ENCODE data around the gene GAL3ST1. TPM values are rescaled to one million over a fixed set of nuclear protein-coding genes. Genes with fewer than 3 reads are reported as not detected.
"Not testable (repeated sequence)": the region's sequence is repeated elsewhere in the genome, so short reads cannot be mapped to it uniquely, and the experiment has no call there.

The GAL3ST1 gene
- total and polyA plus RNA-seq, 5 experiments from 2014 or later = 1.1 to 2.7 (median 1.6) TPM; not detected in 2

DNA sequence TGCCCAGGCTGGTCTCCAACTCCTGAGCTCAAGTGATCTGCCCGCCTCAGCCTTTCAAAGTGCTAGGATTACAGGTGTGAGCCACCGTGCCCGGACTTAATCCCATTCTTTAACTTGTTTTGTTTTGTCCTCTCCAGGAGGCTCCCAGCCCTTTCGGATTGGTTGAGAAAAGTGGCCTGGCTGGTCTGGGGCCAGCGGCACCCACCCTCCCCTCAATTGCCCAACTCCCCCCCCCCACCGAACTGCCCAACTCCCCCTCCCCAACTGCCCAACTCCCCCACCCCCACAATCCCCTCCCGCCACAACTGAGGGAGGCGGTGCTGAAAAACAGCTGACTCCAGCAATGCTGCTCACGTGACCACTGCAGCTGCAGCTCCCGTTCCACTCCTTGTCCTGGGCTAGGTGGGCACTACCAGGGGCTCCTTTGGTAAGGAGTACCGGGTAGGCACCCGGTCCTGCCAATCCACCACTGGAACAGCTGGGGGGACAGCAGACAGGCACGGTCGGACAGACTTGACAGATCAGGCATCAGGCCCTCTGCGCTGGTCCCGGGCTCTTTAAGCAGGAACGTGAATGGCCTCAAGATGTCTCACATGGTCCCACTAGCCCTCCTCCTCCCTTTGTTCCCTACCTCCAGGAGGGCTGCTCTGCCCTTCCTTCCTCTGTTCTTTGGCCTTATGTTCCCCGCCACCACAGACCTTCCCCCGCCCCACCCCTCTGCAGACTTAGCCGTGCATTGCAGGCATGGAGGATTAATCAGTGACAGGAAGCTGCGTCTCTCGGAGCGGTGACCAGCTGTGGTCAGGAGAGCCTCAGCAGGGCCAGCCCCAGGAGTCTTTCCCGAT lies 32.2 kb upstream of the GAL3ST1 start, which contains the start of gene TCN2:
TCN2 (plus strand) TSS at position 720 of the 845 bp plus-strand sequence. CDS start 158 bp downstream, outside the sequence.
- DNase-seq (peak in 5 of 10 donors; percentile 10 to 17 (median 13)), ATAC-seq (peak; percentile 66 to 72)
- peak within 1 kb of the TSS; percentile 81 to 92 (median 85) for H3K4me3 Mint-ChIP-seq
- no peaks in the 10 kb centered on the region for H3K9me3 Mint-ChIP-seq
- POLR2A ChIA-PET = interaction anchor here (0.6 to 0.8 kb wide), 4 partner anchors 11 to 392 kb away, joined by 3 to 4 read pairs (median 3); partner anchors contain the start of gene PES1
- H3K36me3 Mint-ChIP-seq = no peaks in the 10 kb centered on the region
- H3K27me3 Mint-ChIP-seq = peaks cover 0 to 4% (median 2%) of the 10 kb centered on the region in 5 donors
- H3K27ac Mint-ChIP-seq = peak within 1 kb of the TSS in 9 of 10 donors; percentile 43 to 92 (median 73)
- H3K4me1 Mint-ChIP-seq = peaks cover 6 to 38% (median 23%) of the 10 kb centered on the region in 4 donors

DNA sequence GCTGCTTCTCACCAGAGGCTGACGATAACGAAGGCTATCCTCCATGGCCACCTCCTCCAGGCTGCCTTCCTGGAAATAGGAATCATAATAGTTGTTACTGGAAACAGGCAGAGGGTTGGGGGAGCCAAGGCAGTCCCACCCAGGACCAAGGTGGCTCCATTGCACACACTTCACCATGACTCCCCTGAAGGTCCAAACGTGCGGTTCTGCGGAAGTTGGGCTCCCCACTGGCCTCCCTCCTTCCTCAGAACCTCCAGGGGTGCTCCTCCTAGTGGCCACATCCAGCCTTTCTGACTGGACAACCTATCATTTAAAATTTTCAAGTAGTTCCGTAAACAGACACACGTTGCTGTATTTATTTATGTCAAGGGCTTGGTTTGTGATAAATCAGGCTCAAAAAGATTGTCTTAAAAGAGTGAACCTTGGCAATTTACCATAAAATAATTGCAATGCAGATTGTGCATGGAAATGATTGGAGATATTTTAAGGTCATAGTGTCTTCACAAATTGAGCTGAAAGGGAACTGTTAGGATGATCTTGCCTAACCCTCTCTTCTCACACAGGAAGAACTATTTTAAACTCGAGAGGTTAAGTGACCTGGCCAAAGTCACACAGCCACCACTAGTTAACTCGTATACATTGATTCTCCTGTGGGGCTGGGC lies 31.1 kb upstream of the GAL3ST1 start:
- peak; percentile 40 to 60 for ATAC-seq
- Mint-ChIP-seq H3K4me1 (peaks cover 6 to 38% (median 23%) of the 10 kb centered on the region in 4 donors), H3K27ac (peak overlapping the region in 2 of 10 donors; percentile 8 to 73), H3K4me3 (peak overlapping the region in 9 of 10 donors; percentile 11 to 88 (median 53)), H3K9me3 (no peaks in the 10 kb centered on the region), H3K27me3 (peaks cover 0 to 4% (median 0%) of the 10 kb centered on the region in 5 donors), H3K36me3 (no peaks in the 10 kb centered on the region)
- POLR2A ChIA-PET = no interaction called here
- DNase-seq = peak in 6 of 10 donors; percentile 10 to 26 (median 18)

DNA sequence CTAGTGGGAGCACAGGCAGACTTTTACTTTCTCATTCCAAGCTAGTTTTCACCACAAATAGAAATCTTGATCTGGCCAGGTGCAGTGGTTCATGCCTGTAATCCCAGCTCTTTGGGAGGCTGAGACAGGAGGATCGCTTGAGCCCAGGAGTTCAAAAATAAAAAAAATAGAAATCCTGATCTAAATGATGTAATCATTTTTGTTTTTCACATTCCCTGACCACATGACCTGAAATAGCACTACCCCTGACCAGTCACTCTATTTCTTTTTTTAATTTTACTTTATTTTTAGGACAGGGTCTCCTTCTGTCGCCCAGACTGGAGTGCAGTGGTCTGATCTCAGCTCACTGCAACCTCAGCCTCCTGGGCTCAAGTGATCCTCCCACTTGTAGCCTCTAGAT lies 30.3 kb upstream of the GAL3ST1 start:
- no peak overlapping the region for H3K4me3 Mint-ChIP-seq
- H3K9me3 Mint-ChIP-seq = no peaks in the 10 kb centered on the region
- H3K27me3 Mint-ChIP-seq = peaks cover 0 to 4% (median 0%) of the 10 kb centered on the region in 5 donors
- no peak overlapping the region for H3K27ac Mint-ChIP-seq
- peaks cover 6 to 31% (median 23%) of the 10 kb centered on the region in 4 donors for H3K4me1 Mint-ChIP-seq
- DNase-seq (no peak), ATAC-seq (no peak)
- POLR2A ChIA-PET = no interaction called here
- no peaks in the 10 kb centered on the region for H3K36me3 Mint-ChIP-seq

DNA sequence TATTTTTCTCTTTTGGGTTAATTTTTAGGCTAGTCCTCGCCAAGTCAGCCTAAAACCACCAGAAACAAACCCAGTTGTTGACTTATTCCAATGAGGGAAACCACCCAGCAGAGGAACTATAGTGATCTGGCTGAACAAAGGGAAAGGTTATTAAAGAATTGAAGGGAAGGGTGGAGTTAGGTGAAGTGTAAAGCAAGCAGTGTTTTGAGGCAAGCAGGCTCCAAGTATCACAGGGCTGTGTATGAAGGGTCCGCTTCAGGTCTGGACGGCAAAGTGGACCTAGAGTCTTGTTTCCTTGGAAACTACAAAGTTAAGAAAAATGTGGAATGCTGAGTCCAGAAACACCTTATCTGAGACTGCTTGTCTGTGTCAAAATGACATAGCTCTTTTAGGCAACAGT lies 29.3 kb upstream of the GAL3ST1 start:
- H3K4me3 Mint-ChIP-seq = no peak overlapping the region
- H3K27ac Mint-ChIP-seq = peak overlapping the region in 1 of 10 donors; percentile 30
- no peaks in the 10 kb centered on the region for H3K9me3 Mint-ChIP-seq
- H3K27me3 Mint-ChIP-seq = peaks cover 0 to 2% (median 0%) of the 10 kb centered on the region in 5 donors
- no peak for DNase-seq
- no peak for ATAC-seq
- H3K36me3 Mint-ChIP-seq = no peaks in the 10 kb centered on the region
- POLR2A ChIA-PET = no interaction called here
- H3K4me1 Mint-ChIP-seq = peaks cover 6 to 24% (median 23%) of the 10 kb centered on the region in 4 donors

DNA sequence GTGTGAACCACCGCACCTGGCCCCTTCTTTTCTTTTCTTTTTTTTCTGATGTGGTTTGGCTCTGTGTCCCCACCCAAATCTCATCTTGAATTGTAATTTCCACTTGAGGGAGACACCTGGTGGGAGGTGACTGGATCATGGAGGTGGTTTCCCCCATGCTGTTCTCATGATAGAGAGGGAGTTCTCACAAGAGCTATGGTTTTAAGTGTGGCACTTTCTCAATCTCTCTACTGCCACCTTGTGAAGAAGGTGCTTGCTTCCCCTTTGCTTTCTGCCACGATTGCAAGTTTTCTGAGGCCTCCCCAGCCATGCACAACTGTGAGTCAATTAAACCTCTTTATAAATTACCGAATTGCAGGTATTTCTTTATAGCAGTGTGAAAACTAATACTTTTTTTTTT lies 27.6 kb upstream of the GAL3ST1 start:
- Mint-ChIP-seq H3K9me3 (no peaks in the 10 kb centered on the region), H3K4me3 (no peak overlapping the region), H3K36me3 (no peaks in the 10 kb centered on the region), H3K27ac (peak overlapping the region in 1 of 10 donors; percentile 9), H3K27me3 (peaks cover 0 to 2% (median 0%) of the 10 kb centered on the region in 5 donors), H3K4me1 (peaks cover 2 to 16% (median 14%) of the 10 kb centered on the region in 4 donors)
- peak in 2 of 10 donors; percentile 11 to 14 for DNase-seq
- POLR2A ChIA-PET = interaction anchor here (0.5 kb wide), 1 partner anchor 53 kb away, joined by 5 read pairs; no protein-coding TSS in a partner anchor
- ATAC-seq = peak in 1 of 2 donors; percentile 68

DNA sequence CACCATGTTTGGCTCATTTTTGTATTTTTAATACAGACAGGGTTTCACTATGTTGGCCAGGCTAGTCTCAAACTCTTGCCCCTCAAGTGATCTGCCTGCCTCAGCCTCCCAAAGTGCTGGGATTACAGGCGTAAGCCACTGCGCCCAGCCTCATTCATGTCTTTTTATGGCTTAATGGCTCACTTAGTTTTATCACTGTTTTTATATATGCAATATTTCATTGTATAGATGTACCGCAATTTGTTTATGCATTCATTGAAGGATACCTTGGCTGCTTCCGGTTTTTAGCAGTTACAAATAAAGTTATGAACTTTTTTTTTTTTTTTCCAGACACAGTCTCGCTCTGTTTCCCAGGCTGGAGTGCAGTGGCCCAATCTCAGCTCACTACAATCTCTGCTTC lies 27.0 kb upstream of the GAL3ST1 start:
- ATAC-seq = no peak
- Mint-ChIP-seq H3K36me3 (no peaks in the 10 kb centered on the region), H3K4me1 (peaks cover 0 to 11% (median 10%) of the 10 kb centered on the region in 4 donors), H3K4me3 (no peak overlapping the region), H3K9me3 (no peaks in the 10 kb centered on the region), H3K27me3 (peaks cover 0 to 2% (median 0%) of the 10 kb centered on the region in 5 donors), H3K27ac (peak overlapping the region in 1 of 10 donors; percentile 53)
- no peak for DNase-seq
- POLR2A ChIA-PET = interaction anchor here (0.5 kb wide), 1 partner anchor 54 kb away, joined by 5 read pairs; no protein-coding TSS in a partner anchor

DNA sequence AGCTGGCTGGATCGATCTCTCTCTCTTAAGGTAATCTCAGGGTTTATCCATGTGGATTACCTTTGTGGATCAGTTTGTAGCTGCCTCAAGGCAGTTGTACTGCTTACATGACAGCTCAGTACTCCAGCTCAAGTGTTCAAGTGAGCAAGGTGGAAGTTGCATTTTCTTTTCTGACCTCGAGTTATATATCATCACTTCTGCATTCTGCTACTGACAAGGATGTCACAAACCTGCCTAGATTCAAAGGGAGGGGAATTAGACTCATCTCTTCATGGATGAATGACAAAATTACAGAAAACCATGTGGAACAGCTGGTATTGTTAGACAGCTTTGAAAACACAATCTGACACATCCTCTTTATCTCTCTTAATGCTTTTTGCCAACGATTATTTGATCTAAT lies 26.5 kb upstream of the GAL3ST1 start:
- H3K27ac Mint-ChIP-seq = peak overlapping the region in 1 of 10 donors; percentile 53
- POLR2A ChIA-PET = no interaction called here
- no peak for ATAC-seq
- H3K4me3 Mint-ChIP-seq = no peak overlapping the region
- peaks cover 0 to 6% (median 5%) of the 10 kb centered on the region in 4 donors for H3K4me1 Mint-ChIP-seq
- peaks cover 0 to 4% (median 0%) of the 10 kb centered on the region in 5 donors for H3K27me3 Mint-ChIP-seq
- H3K36me3 Mint-ChIP-seq = no peaks in the 10 kb centered on the region
- no peak for DNase-seq
- no peaks in the 10 kb centered on the region for H3K9me3 Mint-ChIP-seq

DNA sequence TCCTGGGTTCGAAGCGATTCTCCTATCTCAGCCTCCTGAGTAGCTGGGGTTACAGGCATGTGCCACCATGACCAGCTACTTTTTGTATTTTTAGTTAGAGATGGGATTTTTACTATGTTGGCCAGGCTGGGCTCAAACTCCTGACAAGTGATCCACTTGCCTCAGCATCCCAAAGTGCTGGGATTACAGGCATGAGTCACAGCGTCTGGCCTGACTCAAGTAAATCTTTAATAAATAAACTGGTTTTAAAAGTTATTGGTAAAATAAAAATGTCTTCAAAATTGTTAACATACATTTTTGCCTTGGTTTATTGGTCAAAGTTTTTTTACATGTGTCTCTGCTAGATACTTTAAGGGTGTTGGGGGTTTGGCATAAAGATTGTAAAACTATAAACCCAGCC lies 24.5 kb upstream of the GAL3ST1 start:
- no peaks in the 10 kb centered on the region for H3K9me3 Mint-ChIP-seq
- no peak overlapping the region for H3K4me3 Mint-ChIP-seq
- no peaks in the 10 kb centered on the region for H3K36me3 Mint-ChIP-seq
- POLR2A ChIA-PET = no interaction called here
- no peaks in the 10 kb centered on the region for H3K4me1 Mint-ChIP-seq
- DNase-seq (no peak), ATAC-seq (no peak)
- peaks cover 0 to 4% (median 0%) of the 10 kb centered on the region in 5 donors for H3K27me3 Mint-ChIP-seq
- no peak overlapping the region for H3K27ac Mint-ChIP-seq

DNA sequence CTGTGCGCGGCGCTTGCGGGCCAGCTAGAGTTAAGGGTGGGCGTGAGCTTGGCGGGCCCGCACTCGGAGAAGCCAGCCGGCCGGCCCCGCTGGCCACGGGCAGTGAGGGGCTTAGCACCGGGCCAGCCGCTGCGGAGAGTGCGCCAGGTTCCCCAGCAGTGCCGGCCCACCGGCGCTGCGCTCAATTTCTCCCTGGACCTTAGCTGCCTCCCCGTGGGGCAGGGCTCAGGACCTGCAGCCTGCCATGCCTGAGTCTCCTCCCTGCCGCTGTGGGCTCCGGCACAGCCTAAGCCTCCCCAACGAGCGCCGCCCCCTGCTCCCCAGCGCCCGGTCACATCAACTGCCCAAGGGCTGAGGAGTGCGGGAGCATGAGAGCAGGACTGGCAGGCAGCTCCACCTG lies 22.4 kb upstream of the GAL3ST1 start:
- Mint-ChIP-seq H3K4me1 (no peaks in the 10 kb centered on the region), H3K9me3 (no peaks in the 10 kb centered on the region), H3K27ac (no peak overlapping the region), H3K4me3 (no peak overlapping the region), H3K36me3 (no peaks in the 10 kb centered on the region), H3K27me3 (peaks cover 0 to 9% (median 0%) of the 10 kb centered on the region in 5 donors)
- POLR2A ChIA-PET = no interaction called here
- ATAC-seq (no peak), DNase-seq (no peak)

DNA sequence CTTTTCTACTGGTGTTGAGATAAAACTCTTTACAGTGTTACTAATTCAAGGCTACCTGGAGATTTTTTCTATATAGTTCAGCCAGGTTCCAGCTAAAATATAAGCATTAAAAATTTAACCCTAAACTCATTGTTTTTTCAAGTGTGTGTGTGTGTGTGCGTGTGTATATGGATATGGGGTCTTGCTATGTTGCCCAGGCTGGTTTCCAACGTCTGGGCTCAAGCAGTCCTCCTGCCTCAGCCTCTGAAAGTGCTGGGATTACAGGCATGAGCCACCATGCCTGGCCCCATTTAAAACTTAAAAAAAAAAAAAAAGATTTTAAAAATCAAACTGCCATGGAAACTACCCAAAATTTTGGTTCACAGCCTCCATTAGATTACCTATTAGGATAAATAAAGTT lies 21.7 kb upstream of the GAL3ST1 start:
- no peaks in the 10 kb centered on the region for H3K4me1 Mint-ChIP-seq
- no peaks in the 10 kb centered on the region for H3K36me3 Mint-ChIP-seq
- DNase-seq = no peak
- H3K27ac Mint-ChIP-seq = peak overlapping the region in 1 of 10 donors; percentile 34
- no peak overlapping the region for H3K4me3 Mint-ChIP-seq
- no peaks in the 10 kb centered on the region for H3K9me3 Mint-ChIP-seq
- no peak for ATAC-seq
- peaks cover 0 to 9% (median 0%) of the 10 kb centered on the region in 5 donors for H3K27me3 Mint-ChIP-seq
- POLR2A ChIA-PET = interaction anchor here (1.1 to 1.4 kb wide), 2 partner anchors 10 to 12 kb away, joined by 3 to 4 read pairs; no protein-coding TSS in a partner anchor

DNA sequence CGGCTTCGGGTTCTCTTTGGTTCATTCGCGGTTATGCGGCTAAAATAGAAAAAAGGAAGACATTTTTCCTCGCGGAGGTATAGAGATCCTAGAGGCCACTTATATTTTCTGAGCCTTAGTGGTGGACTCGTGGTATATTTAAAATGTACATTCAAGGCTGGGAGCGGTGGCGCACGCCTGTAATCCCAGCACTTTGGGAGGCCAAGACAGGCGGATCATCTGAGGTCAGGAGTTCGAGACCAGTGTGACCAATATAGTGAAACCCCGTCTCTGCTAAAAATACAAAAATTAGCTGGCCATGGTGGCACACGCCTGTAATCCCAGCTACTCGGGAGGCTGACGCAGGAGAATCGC lies 17.9 kb upstream of the GAL3ST1 start:
- peaks cover 0 to 28% (median 6%) of the 10 kb centered on the region in 3 donors for H3K36me3 Mint-ChIP-seq
- not testable (repeated sequence) for DNase-seq, H3K9me3 Mint-ChIP-seq, H3K27me3 Mint-ChIP-seq, H3K27ac Mint-ChIP-seq, H3K4me1 Mint-ChIP-seq, H3K4me3 Mint-ChIP-seq, ATAC-seq
- POLR2A ChIA-PET = interaction anchor here (0.6 to 1.9 kb wide), 7 partner anchors 15 to 1011 kb away, joined by 3 to 7 read pairs (median 4); partner anchors contain the start of genes SLC35E4 and TCN2

DNA sequence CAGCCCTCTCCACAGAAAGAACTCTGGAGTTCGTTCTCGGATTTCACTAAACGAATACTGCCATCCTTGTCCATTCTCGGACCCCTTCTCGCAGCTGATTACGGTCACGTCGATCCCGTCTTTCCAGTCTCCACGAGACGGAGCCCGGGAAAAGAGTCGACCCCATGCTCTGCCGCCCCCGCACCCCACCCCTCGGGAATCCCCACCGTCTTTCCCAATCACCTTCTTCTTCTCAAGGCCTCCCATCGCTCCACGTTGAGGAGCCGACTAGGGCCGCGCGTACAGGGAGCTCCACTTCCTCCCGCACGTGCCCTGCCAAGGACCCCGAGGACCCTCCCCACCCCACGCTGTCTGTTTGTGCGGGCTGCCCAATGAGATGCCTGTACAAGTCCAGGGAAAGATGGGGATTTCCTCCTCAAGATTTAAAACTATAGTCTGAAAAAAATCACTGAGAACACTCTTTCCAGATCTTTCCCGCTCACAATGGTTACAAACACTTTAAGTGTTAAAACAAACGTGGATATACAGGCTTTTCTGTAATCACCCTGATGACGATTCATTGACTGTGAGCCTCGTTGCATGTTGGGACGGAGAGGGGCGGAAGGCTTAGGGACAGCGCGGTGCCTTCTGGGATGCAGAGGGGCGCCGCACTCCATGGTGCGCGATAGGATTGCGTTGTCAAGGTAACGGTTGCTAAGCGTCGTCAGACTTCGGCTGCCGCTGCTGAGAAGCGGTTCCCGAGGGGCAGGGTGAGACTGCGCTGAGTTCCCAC lies 17.3 kb upstream of the GAL3ST1 start, which contains the start of gene PES1:
PES1 (minus strand) TSS at position 323 of the 772 bp plus-strand sequence; CDS start at position 246, 77 bp downstream.
- peaks cover 0 to 10% (median 1%) of the 10 kb centered on the region in 4 donors for H3K4me1 Mint-ChIP-seq
- peak; percentile 84 to 98 (median 96) for DNase-seq

More for the DNA sequence above, 17.3 kb upstream of the GAL3ST1 start, which contains the start of gene PES1:
- POLR2A ChIA-PET = interaction anchor here (0.5 to 1.9 kb wide), 13 partner anchors 15 to 1316 kb away, joined by 3 to 7 read pairs (median 3); partner anchors contain the start of genes SLC35E4, TBC1D10A, TUG1 and UQCR10
- peak; percentile 96 to 98 for ATAC-seq
- no peak within 1 kb of the TSS for H3K4me3 Mint-ChIP-seq
- peaks cover 0 to 7% (median 0%) of the 10 kb centered on the region in 5 donors for H3K27me3 Mint-ChIP-seq
- H3K9me3 Mint-ChIP-seq = no peaks in the 10 kb centered on the region
- no peak within 1 kb of the TSS for H3K27ac Mint-ChIP-seq
- peaks cover 0 to 33% (median 10%) of the 10 kb centered on the region in 3 donors for H3K36me3 Mint-ChIP-seq

Measured in naive thymus-derived CD8-positive, alpha-beta T cell (primary cell).